ENCODE data around the gene SCAF11. TPM values are rescaled to one million over a fixed set of nuclear protein-coding genes. Genes with fewer than 3 reads are reported as not detected.

SCAF11 gene
- total RNA-seq, 1 experiment from 2014 or later = 75.7 TPM

- TF ChIP-seq, protein P1, sequence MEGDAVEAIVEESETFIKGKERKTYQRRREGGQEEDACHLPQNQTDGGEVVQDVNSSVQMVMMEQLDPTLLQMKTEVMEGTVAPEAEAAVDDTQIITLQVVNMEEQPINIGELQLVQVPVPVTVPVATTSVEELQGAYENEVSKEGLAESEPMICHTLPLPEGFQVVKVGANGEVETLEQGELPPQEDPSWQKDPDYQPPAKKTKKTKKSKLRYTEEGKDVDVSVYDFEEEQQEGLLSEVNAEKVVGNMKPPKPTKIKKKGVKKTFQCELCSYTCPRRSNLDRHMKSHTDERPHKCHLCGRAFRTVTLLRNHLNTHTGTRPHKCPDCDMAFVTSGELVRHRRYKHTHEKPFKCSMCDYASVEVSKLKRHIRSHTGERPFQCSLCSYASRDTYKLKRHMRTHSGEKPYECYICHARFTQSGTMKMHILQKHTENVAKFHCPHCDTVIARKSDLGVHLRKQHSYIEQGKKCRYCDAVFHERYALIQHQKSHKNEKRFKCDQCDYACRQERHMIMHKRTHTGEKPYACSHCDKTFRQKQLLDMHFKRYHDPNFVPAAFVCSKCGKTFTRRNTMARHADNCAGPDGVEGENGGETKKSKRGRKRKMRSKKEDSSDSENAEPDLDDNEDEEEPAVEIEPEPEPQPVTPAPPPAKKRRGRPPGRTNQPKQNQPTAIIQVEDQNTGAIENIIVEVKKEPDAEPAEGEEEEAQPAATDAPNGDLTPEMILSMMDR (conservative IDR thresholded peaks at IDR 0.05; ENCODE audit: low read depth, low read length) = no peak
- TF ChIP-seq EZH2 (IDR thresholded peaks at IDR 0.05; ENCODE audit: low read length, unreplicated experiment) = no peak
- no peak for TF ChIP-seq EZH2phosphoT487 (IDR thresholded peaks at IDR 0.05; ENCODE audit: borderline replicate concordance, low read length)
- peaks cover 25% of the 10 kb centered on the region for H3K36me3 ChIP-seq (ENCODE audit: low read depth, low read length)
- H3K9me3 ChIP-seq (ENCODE audit: low read length) = no peaks in the 10 kb centered on the region
- BruUV-seq (replicated peaks) = no TSS peak
- H2AFZ ChIP-seq (ENCODE audit: low read length) = no peak overlapping the region
- H4K20me1 ChIP-seq (ENCODE audit: low read length) = no peaks in the 10 kb centered on the region
- ChIA-PET CTCF (no interaction called here), POLR2A (ENCODE audit: unreplicated experiment) (no interaction called here)
- ATAC-seq (no peak), DNase-seq (no peak)
- H3F3A ChIP-seq (ENCODE audit: low read length, unreplicated experiment) = no peaks in the 10 kb centered on the region
- no peaks in the 10 kb centered on the region for H3K27me3 ChIP-seq (ENCODE audit: low read length)
- H3K27ac ChIP-seq (ENCODE audit: low read length) = no peak overlapping the region
- no peak overlapping the region for H3K4me3 ChIP-seq (ENCODE audit: low read length)
- H3K9ac ChIP-seq (ENCODE audit: low read length) = no peak overlapping the region
- intact Hi-C loops (cut with micrococcal nuclease) = no loop called here
- H3K4me2 ChIP-seq (ENCODE audit: low read length) = no peak overlapping the region
- H3K4me1 ChIP-seq (ENCODE audit: insufficient read depth, low read length) = no peaks in the 10 kb centered on the region
- no peaks in the 10 kb centered on the region for H3K9me2 ChIP-seq (replicated peaks; ENCODE audit: low read length)
- H3K79me2 ChIP-seq (ENCODE audit: low read length) = peaks cover 20% of the 10 kb centered on the region
These were observed 30.6 kb downstream of the SCAF11 start for GRCh38 chr12:45959728-45960127.

DNA sequence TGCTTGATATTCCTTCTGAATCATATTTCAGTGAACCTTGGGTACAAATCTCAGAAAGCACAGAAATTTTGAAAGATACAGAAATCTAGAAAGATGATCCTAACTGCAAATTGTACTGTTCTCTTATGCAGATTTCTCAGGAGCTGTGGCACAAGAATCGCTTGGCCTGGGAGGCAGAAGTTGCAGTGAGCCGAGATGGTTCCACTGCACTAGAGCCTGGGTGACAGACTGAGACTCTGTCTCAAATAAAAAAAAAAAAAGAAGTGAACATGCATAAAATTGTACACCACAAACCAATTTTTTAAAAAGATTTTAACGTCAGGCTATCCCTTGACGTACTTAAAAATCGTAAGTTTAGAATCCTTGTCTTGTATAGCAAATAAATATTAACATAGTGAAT is 31.3 kb downstream of the SCAF11 start:
- Histone ChIP-seq H4K20me1 (ENCODE audit: low read length) (no peaks in the 10 kb centered on the region), H3K27me3 (ENCODE audit: low read length) (no peaks in the 10 kb centered on the region), H3K4me3 (ENCODE audit: low read length) (no peak overlapping the region), H3K4me1 (ENCODE audit: insufficient read depth, low read length) (no peaks in the 10 kb centered on the region), H3K9me2 (replicated peaks; ENCODE audit: low read length) (no peaks in the 10 kb centered on the region), H3K36me3 (ENCODE audit: low read depth, low read length) (peaks cover 25% of the 10 kb centered on the region), H3K4me2 (ENCODE audit: low read length) (no peak overlapping the region), H3K9me3 (ENCODE audit: low read length) (no peaks in the 10 kb centered on the region), H2AFZ (ENCODE audit: low read length) (no peak overlapping the region), H3F3A (ENCODE audit: low read length, unreplicated experiment) (no peaks in the 10 kb centered on the region), H3K9ac (ENCODE audit: low read length) (no peak overlapping the region), H3K79me2 (ENCODE audit: low read length) (peaks cover 18% of the 10 kb centered on the region), H3K27ac (ENCODE audit: low read length) (no peak overlapping the region)
- no TSS peak for BruUV-seq (replicated peaks)
- no peak for DNase-seq
- no peak for ATAC-seq
- TF ChIP-seq EZH2phosphoT487 (IDR thresholded peaks at IDR 0.05; ENCODE audit: borderline replicate concordance, low read length) (no peak), EZH2 (IDR thresholded peaks at IDR 0.05; ENCODE audit: low read length, unreplicated experiment) (no peak)
- TF ChIP-seq, protein P1 (conservative IDR thresholded peaks at IDR 0.05; ENCODE audit: low read depth, low read length) = no peak
- intact Hi-C loops (cut with micrococcal nuclease) = no loop called here
- ChIA-PET POLR2A (ENCODE audit: unreplicated experiment) (no interaction called here), CTCF (no interaction called here)

DNA sequence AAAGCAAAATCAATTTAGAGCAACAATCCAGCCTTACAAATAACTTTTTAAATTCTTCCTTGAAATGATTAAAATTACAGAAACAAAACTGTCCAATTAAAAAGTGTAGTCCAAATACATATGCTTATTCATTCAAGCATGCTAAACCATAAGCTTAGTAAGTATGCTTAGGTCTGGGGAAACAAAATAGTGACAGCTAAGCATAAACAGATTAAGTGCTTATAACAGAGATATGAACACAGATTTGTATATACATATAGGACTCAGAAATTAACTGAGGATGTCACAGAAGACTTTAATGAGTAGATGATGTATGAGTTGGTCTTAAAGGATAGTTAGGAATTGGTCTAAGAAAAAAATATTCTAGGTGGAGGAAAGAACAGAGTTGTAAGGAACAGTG is 41.8 kb downstream of the SCAF11 start:
- POLR2A ChIA-PET (ENCODE audit: unreplicated experiment) = no interaction called here
- H3K79me2 ChIP-seq (ENCODE audit: low read length) = no peaks in the 10 kb centered on the region
- BruUV-seq (replicated peaks) = no TSS peak

More for the DNA sequence above, 41.8 kb downstream of the SCAF11 start:
- no peaks in the 10 kb centered on the region for H3F3A ChIP-seq (ENCODE audit: low read length, unreplicated experiment)
- intact Hi-C loops (cut with micrococcal nuclease) = no loop called here
- no peaks in the 10 kb centered on the region for H3K4me1 ChIP-seq (ENCODE audit: insufficient read depth, low read length)
- H2AFZ ChIP-seq (ENCODE audit: low read length) = no peak overlapping the region
- no peak for ATAC-seq
- H3K9ac ChIP-seq (ENCODE audit: low read length) = no peak overlapping the region
- H3K4me3 ChIP-seq (ENCODE audit: low read length) = no peak overlapping the region
- H3K9me2 ChIP-seq (replicated peaks; ENCODE audit: low read length) = no peaks in the 10 kb centered on the region
- CTCF ChIA-PET = no interaction called here
- no peaks in the 10 kb centered on the region for H3K27me3 ChIP-seq (ENCODE audit: low read length)
- H3K4me2 ChIP-seq (ENCODE audit: low read length) = no peak overlapping the region
- no peaks in the 10 kb centered on the region for H4K20me1 ChIP-seq (ENCODE audit: low read length)
- TF ChIP-seq, protein P1 (conservative IDR thresholded peaks at IDR 0.05; ENCODE audit: low read depth, low read length) = no peak
- no peak for TF ChIP-seq EZH2phosphoT487 (IDR thresholded peaks at IDR 0.05; ENCODE audit: borderline replicate concordance, low read length)
- TF ChIP-seq EZH2 (IDR thresholded peaks at IDR 0.05; ENCODE audit: low read length, unreplicated experiment) = no peak
- no peak for DNase-seq
- peaks cover 28% of the 10 kb centered on the region for H3K36me3 ChIP-seq (ENCODE audit: low read depth, low read length)
- no peaks in the 10 kb centered on the region for H3K9me3 ChIP-seq (ENCODE audit: low read length)
- H3K27ac ChIP-seq (ENCODE audit: low read length) = no peak overlapping the region
